Progenitor cell of endocrine pancreas (in vitro differentiated cells): ENCODE measurements around the gene CLIP4. TPM values are rescaled to one million over a fixed set of nuclear protein-coding genes. Genes with fewer than 3 reads are reported as not detected.

Experiments
- DNase-seq: peaks from one replicate; pipeline ENCODE4 v3.0.0; 2021; ENCODE audit warnings: low spot score; ENCODE audit not compliant: unreplicated experiment
- H3K27ac Mint-ChIP-seq: 2 replicates; pipeline ENCODE4 v1.8.0; 2021; ENCODE audit warnings: mild to moderate bottlenecking, moderate library complexity, mixed read lengths
- H3K27me3 Mint-ChIP-seq: 2 replicates; pipeline ENCODE4 v1.8.0; 2021; ENCODE audit warnings: mixed read lengths
- H3K36me3 Mint-ChIP-seq: 2 replicates; pipeline ENCODE4 v1.8.0; 2022; ENCODE audit warnings: mixed read lengths; ENCODE audit not compliant: insufficient read depth
- H3K4me1 Mint-ChIP-seq: 2 replicates; pipeline ENCODE4 v1.8.0; 2021; ENCODE audit warnings: low read depth, mixed read lengths
- H3K4me3 Mint-ChIP-seq: 2 replicates; pipeline ENCODE4 v1.8.0; 2021; ENCODE audit warnings: low read depth, mild to moderate bottlenecking, moderate library complexity, mixed read lengths
- H3K9me3 Mint-ChIP-seq: 2 replicates; pipeline ENCODE4 v1.8.0; 2021; ENCODE audit warnings: low read depth, mixed read lengths
- total RNA-seq: library from RNA; stranded (reverse); gene quantifications from 2 replicates; pipeline ENCODE4 v1.2.1, GENCODE V29; 2021
- TF ChIP-seq, protein P1 (sequence below): fragments of 200-600 bp; sonication (generic); IDR thresholded peaks from one replicate; pipeline ENCODE4 v1.5.0; 2021; ENCODE audit warnings: antibody characterized with exemption, mild to moderate bottlenecking; ENCODE audit not compliant: unreplicated experiment

Gene CLIP4
- total RNA-seq, 1 donor from 2014 or later = 13.7 TPM

DNA sequence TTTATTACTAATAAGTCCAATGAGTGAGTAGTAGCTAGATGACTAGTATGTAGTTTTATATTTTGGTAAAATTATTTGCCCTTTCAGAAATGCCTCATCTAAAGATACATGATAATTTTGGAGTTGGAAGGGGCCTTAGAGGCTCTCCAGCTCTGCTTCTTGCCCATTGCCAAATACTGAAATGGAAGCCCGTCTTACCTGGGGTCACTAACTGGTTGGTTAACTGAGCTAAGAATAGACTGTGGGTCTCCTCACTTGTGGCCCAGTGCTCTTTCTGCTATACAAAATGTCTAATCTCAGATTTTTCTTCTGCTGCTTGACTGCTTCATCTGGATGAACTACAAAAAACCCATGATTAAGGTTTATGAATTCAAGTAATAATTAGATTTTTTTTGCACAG is 67.1 kb downstream of the CLIP4 start:
- Mint-ChIP-seq H3K9me3 (no peaks in the 10 kb centered on the region), H3K4me3 (no peak overlapping the region), H3K36me3 (peaks cover 5% of the 10 kb centered on the region), H3K27me3 (no peaks in the 10 kb centered on the region), H3K27ac (no peak overlapping the region), H3K4me1 (no peaks in the 10 kb centered on the region)
- TF ChIP-seq, protein P1, sequence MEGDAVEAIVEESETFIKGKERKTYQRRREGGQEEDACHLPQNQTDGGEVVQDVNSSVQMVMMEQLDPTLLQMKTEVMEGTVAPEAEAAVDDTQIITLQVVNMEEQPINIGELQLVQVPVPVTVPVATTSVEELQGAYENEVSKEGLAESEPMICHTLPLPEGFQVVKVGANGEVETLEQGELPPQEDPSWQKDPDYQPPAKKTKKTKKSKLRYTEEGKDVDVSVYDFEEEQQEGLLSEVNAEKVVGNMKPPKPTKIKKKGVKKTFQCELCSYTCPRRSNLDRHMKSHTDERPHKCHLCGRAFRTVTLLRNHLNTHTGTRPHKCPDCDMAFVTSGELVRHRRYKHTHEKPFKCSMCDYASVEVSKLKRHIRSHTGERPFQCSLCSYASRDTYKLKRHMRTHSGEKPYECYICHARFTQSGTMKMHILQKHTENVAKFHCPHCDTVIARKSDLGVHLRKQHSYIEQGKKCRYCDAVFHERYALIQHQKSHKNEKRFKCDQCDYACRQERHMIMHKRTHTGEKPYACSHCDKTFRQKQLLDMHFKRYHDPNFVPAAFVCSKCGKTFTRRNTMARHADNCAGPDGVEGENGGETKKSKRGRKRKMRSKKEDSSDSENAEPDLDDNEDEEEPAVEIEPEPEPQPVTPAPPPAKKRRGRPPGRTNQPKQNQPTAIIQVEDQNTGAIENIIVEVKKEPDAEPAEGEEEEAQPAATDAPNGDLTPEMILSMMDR = no peak
- DNase-seq = no peak

DNA sequence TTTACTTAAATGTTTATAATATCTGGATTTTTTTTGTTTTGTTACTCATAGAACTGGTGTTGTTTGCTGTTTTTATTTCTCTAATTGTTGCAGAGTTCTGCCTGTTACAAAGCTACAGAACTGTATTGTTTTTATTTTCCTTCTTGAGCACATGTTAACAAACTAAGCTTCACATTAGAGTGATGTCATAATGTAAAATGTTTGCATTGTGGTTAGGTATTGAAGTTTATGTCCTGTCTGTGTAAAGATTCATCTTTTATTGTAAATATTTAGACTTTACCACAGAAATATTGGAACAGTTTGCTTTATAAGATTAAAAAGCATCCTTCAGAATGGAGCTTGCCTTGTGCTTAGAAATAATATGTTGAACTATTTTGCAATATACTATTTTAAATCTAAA is 67.7 kb downstream of the CLIP4 start:
- Mint-ChIP-seq H3K9me3 (peaks cover 4% of the 10 kb centered on the region), H3K27me3 (no peaks in the 10 kb centered on the region), H3K4me3 (no peak overlapping the region), H3K36me3 (peaks cover 9% of the 10 kb centered on the region), H3K4me1 (no peaks in the 10 kb centered on the region), H3K27ac (no peak overlapping the region)
- TF ChIP-seq, protein P1 = no peak
- DNase-seq = no peak

DNA sequence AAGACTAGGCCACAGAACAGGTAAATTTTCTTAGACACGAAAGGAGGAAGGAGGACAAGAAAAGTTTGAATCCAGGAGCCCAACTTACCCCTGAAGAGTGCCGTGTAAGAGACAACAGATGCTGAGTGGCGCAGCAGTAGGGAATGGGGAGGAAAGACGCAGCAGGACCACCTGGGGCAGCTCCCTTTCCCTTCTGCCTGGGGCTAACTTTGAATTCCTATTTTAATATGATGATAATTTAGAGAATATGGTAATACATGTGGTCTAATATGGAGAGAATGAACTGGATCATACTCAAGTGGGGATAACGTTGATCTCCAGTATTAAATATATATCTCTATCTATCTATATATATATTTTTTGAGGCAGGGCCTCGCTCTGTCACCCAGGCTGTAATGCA is 69.3 kb downstream of the CLIP4 start:
- no peak for DNase-seq
- Mint-ChIP-seq H3K36me3 (peaks cover 11% of the 10 kb centered on the region), H3K4me1 (no peaks in the 10 kb centered on the region), H3K27me3 (no peaks in the 10 kb centered on the region), H3K27ac (no peak overlapping the region), H3K4me3 (no peak overlapping the region), H3K9me3 (peaks cover 4% of the 10 kb centered on the region)
- TF ChIP-seq, protein P1 = no peak

DNA sequence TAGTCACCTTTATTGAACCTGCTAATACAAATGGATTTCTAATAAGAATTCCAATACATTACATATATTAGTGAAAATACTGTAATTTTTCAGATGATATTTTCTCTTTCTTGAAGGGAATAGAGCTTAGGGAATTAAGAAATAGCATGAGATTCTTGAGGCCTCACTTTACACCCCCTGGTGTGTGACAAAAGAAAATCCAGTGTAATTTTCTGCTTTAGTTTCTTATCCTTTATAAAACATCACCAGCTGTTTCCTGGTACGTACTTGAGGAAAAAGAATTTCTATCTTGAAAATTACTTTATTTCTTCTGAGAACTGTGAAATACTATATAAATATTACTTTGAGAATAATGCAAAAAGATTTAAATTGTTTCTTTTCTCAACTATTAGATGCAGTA is 71.6 kb downstream of the CLIP4 start:
- H3K9me3 Mint-ChIP-seq = peaks cover 4% of the 10 kb centered on the region
- no peaks in the 10 kb centered on the region for H3K4me1 Mint-ChIP-seq
- H3K36me3 Mint-ChIP-seq = peaks cover 10% of the 10 kb centered on the region
- DNase-seq = no peak
- no peak overlapping the region for H3K27ac Mint-ChIP-seq
- H3K4me3 Mint-ChIP-seq = no peak overlapping the region
- TF ChIP-seq, protein P1 = no peak
- H3K27me3 Mint-ChIP-seq = no peaks in the 10 kb centered on the region

DNA sequence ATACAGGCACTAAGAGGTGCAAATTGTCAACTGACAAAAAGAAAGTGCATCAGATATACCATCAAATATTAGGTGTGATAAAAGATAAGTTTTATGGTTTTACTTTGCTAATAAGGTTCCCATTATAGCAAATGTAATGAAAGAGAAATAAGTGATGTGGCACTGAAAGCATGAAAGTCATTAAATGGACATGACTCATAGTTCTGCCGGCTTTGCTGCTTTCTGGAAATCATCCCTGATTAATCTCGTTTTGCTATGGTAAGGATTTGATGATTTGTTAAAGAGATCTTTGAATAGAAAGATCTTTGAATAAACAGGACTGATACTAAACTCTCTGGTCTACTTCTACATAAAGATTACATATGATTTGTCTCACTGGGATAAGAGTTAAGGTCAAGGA is 72.7 kb downstream of the CLIP4 start:
- DNase-seq = no peak
- Mint-ChIP-seq H3K9me3 (peaks cover 4% of the 10 kb centered on the region), H3K4me1 (no peaks in the 10 kb centered on the region), H3K27ac (no peak overlapping the region), H3K4me3 (no peak overlapping the region), H3K27me3 (no peaks in the 10 kb centered on the region), H3K36me3 (peaks cover 10% of the 10 kb centered on the region)
- TF ChIP-seq, protein P1 = no peak
